Colon (tissue), 2 donors: Measurements from ENCODE around the gene BTRC.
A peak's percentile ranks its signal among the peaks of the same experiment; 100 is the strongest.
"Not testable (repeated sequence)": the region's sequence is repeated elsewhere in the genome, so short reads cannot be mapped to it uniquely, and the experiment has no call there.

ENCODE experiments used
- FAIRE-seq: peaks from 2 replicates; lab custom pipeline; 2012; peaks lifted over from hg19 to GRCh38; lab: Jason Lieb, UNC
- donor health status: control.
- donor health status: control.

BTRC gene

DNA sequence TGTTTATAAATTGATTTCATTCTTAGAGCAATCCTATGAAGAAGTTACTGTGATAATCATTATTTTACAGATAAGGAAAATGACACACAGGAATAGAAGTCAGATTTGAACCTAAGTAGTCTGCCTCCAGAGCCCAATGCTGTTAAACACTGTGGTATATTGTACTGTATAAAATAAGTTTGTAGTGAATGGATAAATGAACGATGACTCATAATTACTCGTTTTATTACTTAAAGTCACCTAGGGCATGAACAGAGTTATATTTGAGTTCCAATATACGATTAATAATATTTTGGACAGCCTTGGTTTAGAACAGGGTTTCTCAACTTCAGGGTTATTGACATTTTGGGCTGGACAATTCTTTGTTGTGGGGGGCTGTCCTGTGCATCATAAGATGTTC is 7.8 kb upstream of the BTRC start:
- FAIRE-seq: no peak

DNA sequence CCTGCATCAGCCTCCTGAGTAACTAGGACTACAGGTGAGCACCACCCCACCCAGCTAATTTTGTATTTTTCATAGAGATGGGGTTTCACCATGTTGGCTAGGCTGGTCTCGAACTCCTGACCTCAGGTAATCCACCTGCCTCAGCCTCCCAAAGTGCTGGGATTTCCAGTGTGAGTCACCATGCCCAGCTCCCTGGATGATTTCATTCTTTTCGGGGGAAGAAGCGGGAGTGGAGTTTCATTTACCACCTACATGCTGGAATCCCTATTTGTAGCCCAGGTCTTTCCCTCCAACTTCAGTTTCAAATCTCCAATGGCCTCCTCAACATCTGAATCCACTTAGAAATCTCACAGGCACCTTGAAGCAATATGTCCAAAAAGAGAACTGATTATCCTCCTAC is 2.9 kb upstream of the BTRC start:
- FAIRE-seq: no peak

DNA sequence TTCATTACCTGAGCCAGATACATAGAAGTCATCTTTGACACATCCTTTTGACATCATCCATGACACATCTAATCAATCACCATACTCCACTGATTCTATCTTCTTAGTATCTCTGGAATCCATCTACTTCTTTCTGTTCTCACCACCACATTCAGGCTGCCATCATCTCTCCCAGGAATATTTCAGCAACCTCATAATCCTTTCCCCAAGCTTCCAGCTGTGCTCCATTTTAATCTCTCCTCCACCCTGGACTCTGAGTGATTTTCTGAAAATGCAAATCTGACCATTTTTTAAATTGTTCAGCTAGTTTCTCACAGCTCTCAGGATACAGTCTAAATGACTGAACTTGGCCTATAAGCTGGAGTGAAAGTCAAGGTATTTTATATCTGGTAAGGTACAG is 2.5 kb upstream of the BTRC start:
- FAIRE-seq: no peak

DNA sequence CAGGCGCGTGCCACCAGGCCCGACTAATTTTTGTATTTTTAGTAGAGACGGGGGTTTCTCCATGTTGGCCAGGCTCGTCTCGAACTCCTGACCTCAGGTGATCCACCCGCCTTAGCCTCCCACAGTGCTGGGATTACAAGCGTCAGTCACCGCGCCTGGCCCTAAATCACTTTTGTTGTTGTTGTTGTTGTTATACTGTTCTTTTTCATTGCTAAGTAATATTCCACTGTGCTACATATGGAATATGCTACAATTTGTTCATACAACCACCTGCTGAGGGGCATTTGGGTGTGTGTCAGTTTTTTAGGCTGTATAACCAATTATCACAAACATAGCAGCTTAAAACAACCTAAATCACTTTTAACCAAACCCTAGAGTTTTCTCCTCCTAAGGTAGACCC is 1.1 kb upstream of the BTRC start:
- not testable (repeated sequence) for FAIRE-seq

DNA sequence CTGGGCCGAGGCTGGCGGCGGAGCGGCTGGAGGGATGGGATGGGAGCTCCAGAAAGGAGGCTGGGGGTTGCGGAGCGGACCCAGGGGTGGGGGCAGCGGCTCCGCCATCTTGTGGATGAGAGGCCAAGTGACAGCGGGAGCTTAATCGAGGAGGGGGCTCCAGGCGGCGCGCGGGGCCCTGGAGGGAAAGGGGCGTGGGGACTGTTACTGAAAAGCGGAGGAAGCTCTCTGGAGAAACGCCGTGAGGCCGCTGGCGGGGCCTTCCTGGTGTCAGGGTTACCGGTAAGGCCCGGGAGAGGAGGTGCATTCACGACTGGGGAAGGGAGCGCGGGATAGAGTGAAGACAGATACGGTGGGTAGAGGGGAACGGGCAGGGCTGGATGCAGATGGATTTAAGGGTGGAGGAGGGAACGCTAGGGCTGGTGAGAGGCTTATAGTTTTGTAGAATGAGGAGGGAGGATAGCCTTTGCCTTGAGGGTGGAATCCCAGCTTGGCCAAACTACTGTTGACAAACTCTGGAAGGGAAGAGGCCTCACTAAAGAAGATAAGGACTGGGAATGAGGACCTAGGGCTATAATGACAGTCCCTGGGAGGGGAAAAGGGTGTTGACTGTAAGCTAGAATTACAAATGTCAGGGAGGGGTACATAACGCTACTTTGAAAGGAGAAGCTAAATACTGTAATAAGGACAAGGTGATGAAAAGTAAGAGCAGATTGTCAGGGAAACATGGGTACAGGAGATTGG is 535 bp downstream of the BTRC start:
- FAIRE-seq: no peak

DNA sequence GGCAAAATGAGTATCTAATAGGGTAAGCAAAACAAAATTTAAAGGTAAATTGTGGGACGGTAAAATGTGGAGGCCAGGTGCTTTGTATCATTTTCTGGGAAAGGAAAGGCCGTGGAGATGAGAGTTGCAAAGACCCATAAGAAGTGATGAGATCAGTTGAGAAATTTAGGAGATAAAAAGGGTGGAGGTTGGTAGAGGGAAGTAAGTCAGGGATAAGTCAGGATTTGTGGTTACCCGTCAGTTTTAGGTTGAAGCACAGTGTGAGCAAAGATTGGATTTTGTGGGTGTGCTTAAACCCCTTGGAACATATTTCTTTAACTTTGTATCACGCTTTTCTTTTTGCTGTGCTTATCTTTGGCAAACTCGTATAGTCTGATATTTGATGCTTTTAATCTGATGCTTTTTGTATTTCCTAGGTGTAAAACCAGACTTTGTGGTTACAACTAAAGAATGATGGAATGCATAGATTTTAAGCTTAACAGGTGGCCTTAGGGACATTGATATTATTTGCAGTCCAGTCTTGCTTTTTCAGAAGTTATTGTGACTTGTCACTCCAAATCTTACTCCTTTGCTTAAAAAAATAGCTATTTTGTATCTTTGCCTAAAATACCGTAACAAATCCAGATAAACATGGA is 1.2 kb downstream of the BTRC start:
- FAIRE-seq: no peak

DNA sequence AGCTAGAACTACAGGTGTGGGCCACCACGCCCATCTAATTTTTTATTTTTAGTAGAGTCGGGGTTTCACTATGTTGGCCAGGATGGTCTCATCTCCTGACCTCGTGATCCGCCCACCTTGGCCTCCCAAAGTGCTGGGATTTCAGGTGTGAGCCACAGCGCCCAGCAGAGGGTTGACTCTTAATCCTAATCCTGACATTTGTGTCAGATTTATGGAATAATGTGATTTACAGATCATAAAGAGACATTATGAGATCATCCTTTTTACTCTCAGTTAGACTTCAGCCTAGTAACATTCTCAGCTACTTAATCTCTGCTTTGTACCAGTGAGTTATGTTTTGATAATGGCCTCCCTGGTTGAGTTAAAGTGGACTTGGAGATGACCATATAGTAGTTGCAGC is 2.2 kb downstream of the BTRC start:
- FAIRE-seq: no peak

DNA sequence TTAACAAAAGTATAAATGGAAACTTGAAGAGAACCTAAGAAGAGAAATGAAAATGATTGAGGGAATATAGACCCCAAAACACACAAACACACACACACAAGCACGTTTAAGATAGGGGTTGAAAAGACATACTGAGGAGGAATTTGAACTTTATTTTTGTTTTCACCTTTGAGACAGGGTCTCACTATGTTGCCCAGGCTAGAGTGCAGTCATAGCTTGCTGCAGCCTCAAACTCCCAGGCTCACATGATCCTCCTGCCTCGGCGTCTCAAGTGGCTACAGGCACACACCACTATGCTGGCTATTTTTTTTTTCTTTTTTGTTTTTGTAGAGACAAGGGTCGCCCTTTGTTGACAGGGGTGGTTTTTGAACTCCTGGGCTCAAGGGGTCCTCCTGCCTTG is 4.0 kb downstream of the BTRC start:
- no peak for FAIRE-seq

DNA sequence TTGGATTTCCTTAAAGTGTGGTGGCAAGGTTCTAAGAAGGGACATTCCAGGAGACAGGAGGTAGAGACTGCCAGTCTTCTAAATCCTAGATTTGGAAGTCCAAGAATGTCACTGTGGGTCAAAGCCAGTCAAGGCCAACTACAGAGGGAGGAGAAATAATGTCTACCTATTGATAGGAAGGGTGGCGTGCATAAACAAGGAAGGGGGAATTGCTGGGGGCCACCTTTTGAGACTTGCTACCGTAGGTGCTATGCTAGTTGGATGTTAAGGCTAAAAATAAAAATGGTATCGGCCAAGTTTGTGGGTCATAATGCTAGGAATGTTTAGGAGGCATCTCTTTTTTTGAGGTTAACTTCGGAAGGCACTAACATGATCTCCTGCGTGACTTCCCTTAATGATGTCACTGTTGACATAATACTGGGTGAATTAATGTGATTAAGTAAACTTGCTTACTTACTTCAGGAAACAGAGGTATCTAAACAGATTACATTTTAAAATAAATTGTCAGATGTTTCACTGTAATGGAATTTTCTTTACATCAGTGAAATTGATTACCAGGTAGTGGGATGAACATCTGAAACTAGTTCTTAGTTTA is 4.8 kb downstream of the BTRC start:
- no peak for FAIRE-seq

DNA sequence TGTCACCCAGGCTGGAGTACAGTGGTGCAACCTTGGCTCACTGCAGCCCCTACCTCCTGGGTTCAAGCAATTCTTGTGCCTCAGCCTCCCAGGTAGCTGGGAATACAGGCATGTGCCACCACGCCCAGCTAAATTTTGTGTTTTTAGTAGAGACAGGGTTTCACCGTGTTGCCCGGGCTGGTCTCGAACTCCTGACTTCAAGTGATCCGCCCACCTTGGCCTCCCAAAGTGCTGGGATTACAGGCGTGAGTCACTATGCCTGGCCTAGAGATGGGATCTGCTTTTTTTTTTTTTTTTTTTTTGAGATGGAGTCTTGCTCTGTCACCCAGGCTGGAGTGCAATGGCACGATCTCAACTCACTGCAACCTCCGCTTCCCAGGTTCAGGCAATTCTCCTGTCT is 6.1 kb downstream of the BTRC start:
- FAIRE-seq: not testable (repeated sequence)

DNA sequence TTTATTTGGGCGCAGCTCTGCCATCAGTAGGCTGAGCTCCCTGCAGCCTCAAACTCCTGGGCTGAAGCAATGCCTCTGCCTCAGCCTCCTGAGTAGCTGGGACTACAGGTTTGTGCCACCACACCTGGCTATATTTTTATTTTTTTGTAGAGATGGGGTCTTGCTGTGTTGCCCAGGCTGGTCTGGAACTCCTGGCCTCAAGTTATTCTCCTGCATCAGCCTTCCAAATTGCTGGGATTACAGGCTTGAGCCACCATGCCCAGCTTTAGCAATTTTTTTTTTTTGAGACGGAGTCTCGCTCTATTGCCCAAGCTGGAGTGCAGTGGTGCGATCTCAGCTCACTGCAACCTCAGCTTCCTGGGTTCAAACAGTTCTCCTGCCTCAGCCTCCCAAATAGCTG is 6.9 kb downstream of the BTRC start:
- not testable (repeated sequence) for FAIRE-seq

DNA sequence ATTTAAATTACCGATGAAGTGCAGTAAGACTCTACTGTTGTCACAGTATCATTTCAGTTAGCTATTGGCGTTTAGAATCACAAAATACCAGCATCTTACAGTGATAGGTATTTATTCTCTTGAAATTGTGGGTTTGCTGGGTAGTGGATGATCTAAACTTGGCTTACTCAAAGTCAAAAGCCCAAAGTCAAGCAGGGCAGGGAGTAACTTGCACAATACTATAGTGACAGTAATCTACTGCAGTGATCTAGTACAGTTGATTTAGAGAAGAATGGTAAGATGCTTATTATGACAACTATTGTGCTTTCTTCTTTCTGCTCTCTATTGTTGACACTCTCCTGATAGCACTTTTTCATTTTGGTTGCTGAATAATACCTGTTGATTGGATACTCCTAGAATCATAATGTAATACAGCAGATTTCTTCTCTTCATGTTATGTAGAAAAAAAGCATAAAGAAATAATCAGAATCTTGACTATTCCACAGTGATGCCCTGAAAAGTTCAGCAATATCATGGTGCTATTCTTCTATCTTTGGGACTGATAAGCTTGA is 10.0 kb downstream of the BTRC start:
- no peak for FAIRE-seq

DNA sequence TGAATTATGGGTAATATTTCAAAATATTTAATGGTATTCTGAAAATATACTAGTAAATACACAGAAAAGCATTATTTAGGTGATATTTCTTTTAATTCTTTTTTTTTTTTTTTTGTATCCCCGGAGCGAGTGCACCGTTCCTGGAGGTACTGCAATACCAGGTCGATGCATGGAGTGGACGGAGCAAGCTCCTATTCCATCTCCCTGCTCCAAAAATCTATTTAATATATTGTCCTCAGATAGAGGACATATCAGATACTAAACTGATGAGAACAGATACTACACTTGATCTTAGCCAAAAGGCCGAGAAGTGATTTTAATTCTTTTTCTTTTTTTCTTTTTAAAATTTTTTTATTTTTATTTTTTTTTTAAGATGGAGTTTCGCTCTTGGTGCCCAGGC is 10.8 kb downstream of the BTRC start:
- peak; percentile 99 for FAIRE-seq

DNA sequence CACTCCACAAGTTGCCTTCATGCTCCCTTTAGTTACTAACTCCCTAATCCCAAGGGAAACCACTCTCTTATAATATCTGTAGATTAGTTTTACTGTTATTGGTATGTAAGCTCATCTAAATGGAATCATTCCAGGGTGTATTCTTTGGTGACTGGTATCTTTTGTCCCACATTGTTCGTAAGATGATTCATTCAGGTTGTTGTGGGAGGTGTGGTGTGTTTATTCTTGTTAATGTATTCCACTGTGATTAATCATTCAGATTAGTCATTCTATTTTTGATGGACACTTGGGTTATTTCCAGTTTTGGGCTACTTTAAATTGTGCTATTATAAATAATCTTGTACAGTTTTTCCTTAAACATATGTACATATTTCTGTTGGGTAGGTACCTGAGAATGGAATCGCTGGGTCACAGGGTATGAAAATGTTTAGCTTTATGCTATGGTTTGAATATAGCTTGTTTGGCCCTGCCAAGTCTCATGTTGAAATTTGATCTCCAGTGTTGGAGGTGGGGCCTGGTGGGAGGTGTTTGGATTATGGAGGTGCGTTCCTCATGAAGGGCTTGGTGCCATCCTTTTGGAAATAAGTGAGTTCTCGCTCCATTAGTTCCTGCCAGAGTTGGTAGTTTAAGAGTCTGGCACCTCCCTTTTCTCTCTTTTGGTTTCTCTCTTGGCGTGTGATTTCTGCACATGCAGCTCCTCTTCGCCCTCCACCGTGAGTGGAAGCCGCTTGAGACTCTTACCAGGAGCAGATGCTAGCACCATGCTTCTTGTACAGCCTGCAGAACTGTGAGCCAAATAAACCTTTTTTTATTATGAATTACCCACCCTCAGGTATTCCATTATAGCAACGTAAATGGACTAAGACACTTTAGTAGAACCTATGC is 13.8 kb downstream of the BTRC start:
- no peak for FAIRE-seq

DNA sequence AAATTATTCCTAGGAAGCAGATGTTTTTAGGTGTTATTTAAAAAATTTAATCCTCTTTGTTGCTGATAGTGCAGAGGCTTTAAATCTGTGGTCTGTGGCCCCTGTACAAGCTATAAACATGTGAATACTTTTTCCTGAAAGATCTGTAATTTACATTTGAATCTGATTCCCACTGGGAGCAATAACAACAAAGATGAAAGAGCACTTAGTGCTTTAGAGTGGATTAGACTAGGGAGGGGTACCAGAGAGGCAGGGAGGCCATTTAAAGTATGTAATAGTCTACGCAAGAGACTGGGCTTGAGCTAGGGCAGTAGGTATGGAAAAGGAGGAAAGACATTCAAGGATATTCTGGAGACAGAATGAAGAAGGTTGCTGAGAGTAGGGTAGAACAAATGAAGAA is 19.1 kb downstream of the BTRC start:
- no peak for FAIRE-seq

DNA sequence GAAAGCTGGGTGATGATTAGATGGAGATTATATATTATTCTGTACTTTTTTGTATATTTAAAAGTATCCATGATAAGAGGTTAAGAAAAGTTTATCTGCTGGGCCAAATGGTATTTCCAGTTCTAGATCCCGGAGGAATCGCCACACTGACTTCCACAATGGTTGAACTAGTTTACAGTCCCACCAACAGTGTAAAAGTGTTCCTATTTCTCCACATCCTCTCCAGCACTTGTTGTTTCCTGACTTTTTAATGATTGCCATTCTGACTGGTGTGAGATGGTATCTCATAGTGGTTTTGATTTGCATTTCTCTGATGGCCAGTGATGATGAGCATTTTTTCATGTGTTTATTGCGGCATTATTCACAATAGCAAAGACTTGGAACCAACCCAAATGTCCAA is 20.0 kb downstream of the BTRC start:
- not testable (repeated sequence) for FAIRE-seq

DNA sequence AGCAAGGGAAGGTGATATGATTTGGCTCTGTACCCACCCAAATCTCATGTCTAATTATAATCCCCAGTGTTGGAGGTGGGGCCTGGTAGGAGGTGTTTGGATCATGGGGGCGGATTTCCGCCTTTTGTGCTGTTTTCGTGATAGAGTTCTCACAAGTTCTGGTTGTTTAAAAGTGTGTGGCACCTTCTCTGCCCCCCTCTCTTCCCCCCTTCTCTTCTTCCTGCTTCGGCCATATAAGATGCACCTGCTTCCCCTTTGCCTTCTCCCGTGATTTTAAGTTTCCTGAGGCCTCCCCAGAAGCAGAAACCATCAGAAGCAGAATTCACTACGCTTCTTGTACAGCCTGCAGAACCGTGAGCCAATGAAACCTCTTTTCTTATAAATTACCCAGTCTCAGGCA is 21.1 kb downstream of the BTRC start:
- no peak for FAIRE-seq

DNA sequence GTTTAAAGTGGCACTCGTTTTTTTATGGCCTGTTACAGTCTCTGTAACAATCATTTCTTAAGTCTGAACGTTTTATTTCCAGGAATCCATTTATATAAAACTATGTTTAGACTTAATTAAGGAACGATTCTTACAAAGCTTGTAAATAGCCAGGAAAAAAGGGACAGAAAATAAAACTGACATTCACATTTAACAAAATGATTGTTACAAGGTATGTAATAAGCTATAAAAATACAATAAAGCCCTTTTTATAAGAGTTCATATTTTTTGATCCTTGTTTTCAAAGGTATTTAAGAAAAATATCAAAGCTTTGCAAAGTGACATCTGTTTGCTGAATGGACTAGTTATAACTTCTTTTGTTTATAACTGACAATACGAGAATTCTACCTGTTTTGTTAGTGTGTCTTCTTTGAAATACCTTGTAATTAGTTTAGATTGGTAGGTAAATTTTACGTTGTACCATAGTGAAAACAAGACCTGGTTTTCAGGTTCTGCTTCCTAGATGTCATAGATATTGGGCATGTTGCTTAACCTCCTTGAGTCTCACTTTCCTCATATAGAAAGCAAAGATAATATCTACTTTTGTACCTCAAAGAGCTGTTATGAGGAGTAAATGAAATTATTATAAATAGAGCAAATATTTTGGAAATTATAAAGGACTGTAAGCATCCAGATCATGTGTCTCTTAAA is 25.8 kb downstream of the BTRC start:
- FAIRE-seq: no peak

DNA sequence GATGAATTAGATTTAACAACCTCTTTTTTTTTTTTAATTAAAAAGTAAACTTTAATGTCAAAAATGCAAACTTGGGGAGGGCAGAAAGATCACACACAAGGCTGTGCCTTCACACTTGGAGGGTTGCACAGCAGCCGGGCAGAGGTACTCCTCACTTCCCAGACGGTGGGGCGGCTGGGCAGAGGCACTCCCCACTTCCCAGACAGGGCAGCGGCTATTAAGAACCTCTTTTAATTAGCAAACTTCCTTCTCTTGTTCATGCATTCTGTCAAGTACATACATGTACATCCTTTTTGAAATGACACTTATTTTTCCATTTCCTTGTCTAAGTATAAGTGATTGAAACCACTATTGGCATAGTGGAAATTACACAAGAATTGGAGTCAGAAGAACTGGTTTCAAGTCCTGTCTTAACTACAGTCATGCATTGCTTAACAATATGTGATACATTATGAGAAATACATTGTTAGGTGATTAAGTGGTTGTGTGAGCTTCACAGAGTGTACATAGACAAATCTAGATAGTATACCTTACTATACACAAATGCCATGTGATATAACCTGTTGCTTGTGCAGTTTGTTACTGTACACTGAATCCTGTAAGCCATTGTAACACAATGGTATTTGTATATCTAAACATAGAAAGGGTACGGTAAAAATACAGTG is 26.5 kb downstream of the BTRC start:
- FAIRE-seq: no peak

DNA sequence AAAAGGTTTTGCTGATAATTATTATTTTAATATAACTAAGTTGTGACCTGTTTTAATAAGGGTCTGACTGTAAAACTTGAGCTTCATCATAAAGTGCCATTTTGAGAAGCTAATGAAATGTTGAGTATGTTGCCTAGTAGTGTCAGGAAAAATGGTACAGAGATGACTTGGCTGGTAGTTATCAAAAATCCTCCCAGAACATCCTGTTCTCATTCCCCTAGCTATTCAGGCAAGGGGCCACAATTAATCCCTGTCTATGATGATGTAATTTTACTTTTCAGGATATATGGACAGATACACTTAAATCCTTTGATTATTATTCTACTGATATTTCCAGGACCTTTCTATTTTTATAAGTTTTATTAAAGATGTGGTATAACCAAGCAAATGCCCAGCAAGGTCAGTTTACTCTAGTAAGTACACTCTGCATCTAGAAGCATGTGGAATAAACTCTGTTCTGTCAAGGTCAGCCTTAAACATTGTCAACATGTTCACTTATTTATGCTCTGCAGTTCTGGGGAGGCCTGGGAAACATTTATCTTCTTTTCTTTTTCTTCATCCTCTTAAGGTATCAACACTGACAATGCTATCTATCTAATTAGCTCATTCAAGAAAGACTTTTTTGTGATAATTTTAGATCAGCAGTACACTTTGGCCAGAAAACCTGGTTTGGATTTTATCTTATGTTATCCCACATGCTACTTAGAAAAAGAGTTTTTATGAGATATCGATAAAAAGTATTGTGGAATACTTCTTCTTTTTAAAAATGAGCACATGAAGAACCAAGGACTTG is 32.1 kb downstream of the BTRC start:
- no peak for FAIRE-seq
